ENCODE results near the gene ZNF678. TPM values are rescaled to one million over a fixed set of nuclear protein-coding genes. Genes with fewer than 3 reads are reported as not detected.
"Not testable (repeated sequence)": the region's sequence is repeated elsewhere in the genome, so short reads cannot be mapped to it uniquely, and the experiment has no call there.

The ZNF678 gene
- total RNA-seq, 1 donor from 2014 or later: 3.0 TPM

- intact Hi-C loops (cut with DNase I): no loop called here
- no peak for ATAC-seq
Observed at GRCh38 chr1:227548119-227548397, 15.3 kb upstream of the ZNF678 start.

GRCh38 chr1:227548448-227548847 lies 14.9 kb upstream of the ZNF678 start:
- DNase-seq (ENCODE audit: missing footprints) (no peak), ATAC-seq (no peak)
- intact Hi-C loops (cut with DNase I): no loop called here

More at GRCh38 chr1:227548119-227548397, 15.3 kb upstream of the ZNF678 start:
- peak; percentile 22 for DNase-seq (ENCODE audit: missing footprints)

GRCh38 chr1:227549892-227550291 lies 13.5 kb upstream of the ZNF678 start:
- intact Hi-C loops (cut with DNase I): no loop called here
- DNase-seq (ENCODE audit: missing footprints) (no peak), ATAC-seq (no peak)

- ATAC-seq; intact Hi-C loops (cut with DNase I); DNase-seq (ENCODE audit: missing footprints): not testable (repeated sequence)
Observed at GRCh38 chr1:227551881-227552280, 11.5 kb upstream of the ZNF678 start.

GRCh38 chr1:227556288-227556687 lies 7.1 kb upstream of the ZNF678 start:
- ATAC-seq (no peak), DNase-seq (ENCODE audit: missing footprints) (no peak)
- intact Hi-C loops (cut with DNase I): no loop called here

GRCh38 chr1:227557962-227558725 lies 5.2 kb upstream of the ZNF678 start:
- intact Hi-C loops (cut with DNase I): no loop called here
- DNase-seq (ENCODE audit: missing footprints) (no peak), ATAC-seq (no peak)

- ATAC-seq: no peak
- peak; percentile 66 for DNase-seq (ENCODE audit: missing footprints)
- intact Hi-C loops (cut with DNase I): no loop called here
Observed at GRCh38 chr1:227558732-227559262, 4.6 kb upstream of the ZNF678 start.

- DNase-seq (ENCODE audit: missing footprints) (no peak), ATAC-seq (no peak)
- intact Hi-C loops (cut with DNase I): no loop called here
Observed at GRCh38 chr1:227559499-227559898, 3.9 kb upstream of the ZNF678 start.

GRCh38 chr1:227559926-227560325 lies 3.4 kb upstream of the ZNF678 start:
- ATAC-seq: no peak
- intact Hi-C loops (cut with DNase I): loop anchor here (5.0 kb wide), 1 partner anchor 177 kb away; the partner anchor contains the start of genes JMJD4 and SNAP47
- no peak for DNase-seq (ENCODE audit: missing footprints)

GRCh38 chr1:227560393-227561173 lies 2.8 kb upstream of the ZNF678 start:
- ATAC-seq: no peak
- DNase-seq (ENCODE audit: missing footprints): no peak
- intact Hi-C loops (cut with DNase I): loop anchor here (5.0 kb wide), 1 partner anchor 177 kb away; the partner anchor contains the start of genes JMJD4 and SNAP47

GRCh38 chr1:227561241-227561907 lies 2.0 kb upstream of the ZNF678 start:
- ATAC-seq (no peak), DNase-seq (ENCODE audit: missing footprints) (no peak)
- intact Hi-C loops (cut with DNase I): loop anchor here (5.0 kb wide), 1 partner anchor 176 kb away; the partner anchor contains the start of genes JMJD4 and SNAP47

GRCh38 chr1:227562037-227562436 lies 1.3 kb upstream of the ZNF678 start:
- intact Hi-C loops (cut with DNase I): loop anchor here (5.0 kb wide), 1 partner anchor 175 kb away; the partner anchor contains the start of genes JMJD4 and SNAP47
- no peak for ATAC-seq
- no peak for DNase-seq (ENCODE audit: missing footprints)

- intact Hi-C loops (cut with DNase I): loop anchor here (5.0 kb wide), 1 partner anchor 174 kb away; the partner anchor contains the start of genes JMJD4 and SNAP47
- no peak for DNase-seq (ENCODE audit: missing footprints)
- no peak for ATAC-seq
Observed at GRCh38 chr1:227562933-227563323, 428 bp upstream of the ZNF678 start.

GRCh38 chr1:227567256-227567655 lies 3.9 kb downstream of the ZNF678 start:
- ATAC-seq (no peak), DNase-seq (ENCODE audit: missing footprints) (no peak)
- intact Hi-C loops (cut with DNase I): no loop called here

GRCh38 chr1:227568593-227568992 lies 5.2 kb downstream of the ZNF678 start:
- intact Hi-C loops (cut with DNase I): no loop called here
- DNase-seq (ENCODE audit: missing footprints) (no peak), ATAC-seq (no peak)

GRCh38 chr1:227572752-227573151 lies 9.4 kb downstream of the ZNF678 start:
- peak; percentile 82 for ATAC-seq
- intact Hi-C loops (cut with DNase I): no loop called here
- no peak for DNase-seq (ENCODE audit: missing footprints)

- ATAC-seq (no peak), DNase-seq (ENCODE audit: missing footprints) (no peak)
- intact Hi-C loops (cut with DNase I): no loop called here
Observed at GRCh38 chr1:227574926-227575325, 11.6 kb downstream of the ZNF678 start.

- intact Hi-C loops (cut with DNase I): no loop called here
- peak; percentile 70 for ATAC-seq
Observed at GRCh38 chr1:227576189-227576588, 12.8 kb downstream of the ZNF678 start.

GRCh38 chr1:227577500-227577899 lies 14.1 kb downstream of the ZNF678 start:
- ATAC-seq: no peak
- DNase-seq (ENCODE audit: missing footprints): no peak
- intact Hi-C loops (cut with DNase I): no loop called here

More at GRCh38 chr1:227576189-227576588, 12.8 kb downstream of the ZNF678 start:
- DNase-seq (ENCODE audit: missing footprints): no peak
